PFSK-1 (cell line): ENCODE data around the gene CITED2.

Source experiments
- POLR2AphosphoS5 ChIP-seq: IDR thresholded peaks from 2 replicates; pipeline ENCODE4 v1.6.1; 2012; ENCODE audit warnings: low read depth, mild to moderate bottlenecking, control low read depth, low read length, moderate library complexity
- SIN3A ChIP-seq: IDR thresholded peaks from 2 replicates; pipeline ENCODE4 v1.6.1; 2012; ENCODE audit warnings: mild to moderate bottlenecking, low read length, moderate library complexity, borderline replicate concordance; ENCODE audit not compliant: insufficient read depth
- TAF1 ChIP-seq: IDR thresholded peaks from 2 replicates; pipeline ENCODE4 v1.6.1; 2012; ENCODE audit warnings: low read length, control low read depth, borderline replicate concordance; ENCODE audit not compliant: insufficient read depth

- TF ChIP-seq SIN3A (no peak), POLR2AphosphoS5 (no peak), TAF1 (no peak)
These were observed 28.5 kb upstream of the CITED2 start for GRCh38 chr6:139402876-139403386.
